KBM-7 (cell line): ENCODE results near the gene POLD3.
"Not testable (repeated sequence)": the region's sequence is repeated elsewhere in the genome, so short reads cannot be mapped to it uniquely, and the experiment has no call there.

Experiments used
- DNase-seq: peaks from one replicate; pipeline ENCODE4 v3.0.0-alpha.2; 2015
- in situ Hi-C: fragments of 300-500 bp; cut with MboI; formaldehyde crosslinking; loops from 2 replicates; pipeline ENCODE4 v1.14.3; 2020; ENCODE audit warnings: low sequenced_read_pairs, low pct_unique_long_range_greater_than_20kb, mixed read lengths

The POLD3 gene

DNA sequence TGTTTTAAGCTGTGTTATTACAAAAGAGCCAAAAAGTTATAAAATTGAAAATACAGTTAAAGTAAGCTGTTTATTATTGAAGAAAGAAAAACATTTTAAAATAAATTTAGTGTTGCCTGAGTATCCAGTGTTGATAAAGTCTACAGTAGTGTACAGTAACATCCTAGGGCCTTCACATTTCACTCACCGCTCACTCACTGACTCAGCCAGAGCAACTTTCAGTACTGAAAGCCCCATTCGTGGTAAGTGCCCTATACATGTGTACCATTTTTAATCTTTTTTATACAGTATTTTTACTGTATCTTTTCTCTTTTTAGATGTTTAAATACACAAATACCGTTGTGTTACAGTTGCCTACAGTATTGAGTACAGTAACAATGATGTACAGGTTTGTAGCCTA, 35.0 kb downstream of the POLD3 start:
- in situ Hi-C loops, result no loop called here
- DNase-seq, result no peak

GRCh38 chr11:74630043-74630442, 37.7 kb downstream of the POLD3 start:
- in situ Hi-C loops, result no loop called here
- no peak for DNase-seq

- in situ Hi-C loops, result no loop called here
- no peak for DNase-seq
These were observed 41.3 kb downstream of the POLD3 start for GRCh38 chr11:74633406-74634393.

GRCh38 chr11:74634537-74634936, 42.2 kb downstream of the POLD3 start:
- DNase-seq, result no peak
- in situ Hi-C loops, result no loop called here

DNA sequence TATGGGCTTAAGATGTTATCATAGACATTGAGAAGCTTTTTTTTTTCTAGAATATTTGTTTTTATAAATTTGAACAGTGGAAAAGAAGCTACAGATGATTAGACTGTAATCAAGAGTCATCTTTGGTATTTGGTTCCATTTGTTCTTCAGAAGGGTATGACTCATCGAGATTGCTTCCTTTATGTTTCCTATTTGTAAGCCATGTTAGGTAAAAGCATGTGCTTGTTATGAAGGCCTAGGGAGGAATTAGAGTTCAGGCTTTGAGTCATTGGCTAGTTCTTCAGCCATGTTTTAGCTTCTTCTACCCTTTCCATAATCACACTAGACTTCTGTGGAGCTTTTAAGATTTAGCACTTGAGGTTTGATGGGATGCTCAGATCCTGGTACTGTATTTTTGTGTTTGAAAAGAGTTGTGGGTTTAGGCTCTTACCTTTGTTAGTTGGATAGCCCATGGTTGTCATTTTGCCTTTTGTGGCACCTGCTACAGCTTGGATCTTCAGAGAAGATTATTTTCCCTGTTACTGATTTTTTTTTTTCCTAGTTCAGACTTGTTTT, 44.3 kb downstream of the POLD3 start:
- DNase-seq, result no peak
- in situ Hi-C loops, result no loop called here

DNA sequence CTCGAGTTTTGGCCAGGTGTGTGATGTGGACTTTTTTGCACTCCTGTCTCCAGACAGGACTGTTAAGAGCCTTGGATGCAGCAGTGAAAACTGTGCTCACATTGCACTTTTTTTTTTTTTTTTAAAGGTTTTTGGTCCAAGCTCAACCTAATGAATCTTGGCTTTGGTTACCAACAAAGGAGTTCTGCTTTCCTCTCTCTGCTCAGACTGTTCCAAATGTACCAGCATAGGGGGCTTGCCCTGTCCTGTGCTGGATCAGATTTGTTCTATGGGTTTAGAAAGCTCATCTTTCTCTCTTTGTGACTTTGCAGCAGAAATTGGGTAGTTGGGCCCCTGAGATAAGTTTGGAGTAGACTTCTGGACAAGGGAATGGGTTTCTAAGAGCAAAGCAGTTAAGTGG, 45.3 kb downstream of the POLD3 start:
- no peak for DNase-seq
- in situ Hi-C loops, result no loop called here

- in situ Hi-C loops, result no loop called here
- no peak for DNase-seq
These were observed 46.5 kb downstream of the POLD3 start for GRCh38 chr11:74638869-74639268.

DNA sequence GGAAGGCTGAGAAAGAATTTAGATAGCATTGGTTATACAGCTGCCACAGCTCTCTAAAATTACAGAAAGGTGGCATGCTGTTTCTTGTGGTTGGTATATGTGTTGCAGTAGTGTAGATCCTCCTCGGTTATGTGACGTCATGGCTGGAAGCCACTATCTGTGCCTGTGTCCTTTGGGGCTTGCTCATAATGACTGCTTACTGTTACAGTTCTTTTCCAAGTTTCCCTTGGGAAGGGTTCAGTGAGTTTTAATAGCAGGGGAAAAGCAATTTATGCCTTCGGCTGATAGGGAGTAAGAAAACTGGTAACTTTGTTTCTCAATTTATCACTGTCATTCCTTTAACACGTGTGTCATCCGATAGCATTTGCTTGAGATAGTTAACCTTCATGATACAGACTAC, 47.2 kb downstream of the POLD3 start:
- no peak for DNase-seq
- in situ Hi-C loops, result no loop called here

GRCh38 chr11:74641289-74641688, 48.9 kb downstream of the POLD3 start:
- DNase-seq, result peak; percentile 16

DNA sequence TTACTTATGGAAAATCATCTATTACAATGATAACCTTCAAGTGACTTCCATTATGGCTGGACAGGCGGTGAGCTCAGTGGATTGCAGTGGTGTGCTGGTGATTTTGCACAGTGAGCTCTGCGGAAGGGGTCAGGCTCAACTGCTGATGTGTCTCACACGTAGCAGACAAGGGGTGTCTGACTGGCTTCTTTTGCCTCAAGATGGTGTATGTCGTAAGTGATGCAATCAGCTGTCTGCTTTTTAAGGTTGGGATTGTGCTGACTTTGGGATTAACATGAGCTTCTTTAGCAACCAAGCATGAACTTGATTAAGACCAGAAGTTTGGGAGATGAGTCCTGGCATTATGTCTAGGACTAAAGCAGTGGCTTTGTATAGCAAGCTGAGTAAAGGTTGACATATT, 49.5 kb downstream of the POLD3 start:
- in situ Hi-C loops, result no loop called here
- DNase-seq, result no peak

More at GRCh38 chr11:74641289-74641688, 48.9 kb downstream of the POLD3 start:
- in situ Hi-C loops, result no loop called here

DNA sequence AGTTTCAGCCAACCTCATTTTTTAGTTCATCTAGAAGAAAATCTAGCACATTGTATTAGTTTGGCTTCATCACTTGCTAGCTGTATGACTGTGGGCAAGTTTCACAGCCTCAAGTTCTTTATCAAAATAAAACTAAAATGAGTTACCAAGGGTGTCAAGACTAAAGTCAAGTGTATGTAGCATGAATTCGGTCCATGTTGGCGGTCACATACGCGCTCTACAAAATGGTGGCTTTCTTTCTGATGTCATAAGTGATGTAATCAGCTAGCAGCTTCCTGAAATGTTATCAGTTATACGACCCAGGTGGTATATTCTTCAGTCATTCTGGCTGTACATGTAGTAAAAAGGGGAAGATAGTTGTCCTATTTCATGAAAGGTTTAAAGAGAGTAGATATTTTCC, 50.5 kb downstream of the POLD3 start:
- in situ Hi-C loops, result no loop called here
- DNase-seq, result no peak

- no peak for DNase-seq
- in situ Hi-C loops, result no loop called here
These were observed 51.7 kb downstream of the POLD3 start for GRCh38 chr11:74644081-74644480.

DNA sequence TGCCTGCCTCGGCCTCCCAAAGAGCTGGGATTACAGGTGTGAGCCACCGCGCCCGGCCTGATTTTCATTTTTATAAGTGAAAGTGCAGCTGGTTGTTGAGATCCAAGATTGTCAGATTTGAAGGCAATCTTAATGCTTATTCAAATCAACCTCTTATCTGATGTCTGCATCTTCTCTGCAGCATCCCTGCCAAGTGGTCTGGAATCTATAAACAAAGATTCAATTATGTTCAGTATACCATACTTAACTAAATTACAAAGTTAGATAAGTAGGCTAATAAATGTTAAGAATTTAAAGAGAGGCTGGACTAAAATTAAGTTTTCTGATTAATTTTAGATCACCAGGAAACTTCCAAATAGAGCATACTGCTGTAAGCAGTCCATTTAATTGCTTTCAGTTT, 53.8 kb downstream of the POLD3 start:
- no peak for DNase-seq

GRCh38 chr11:74646954-74647353, 54.6 kb downstream of the POLD3 start:
- no peak for DNase-seq
- in situ Hi-C loops, result no loop called here

More for the DNA sequence above, 53.8 kb downstream of the POLD3 start:
- in situ Hi-C loops, result no loop called here

DNA sequence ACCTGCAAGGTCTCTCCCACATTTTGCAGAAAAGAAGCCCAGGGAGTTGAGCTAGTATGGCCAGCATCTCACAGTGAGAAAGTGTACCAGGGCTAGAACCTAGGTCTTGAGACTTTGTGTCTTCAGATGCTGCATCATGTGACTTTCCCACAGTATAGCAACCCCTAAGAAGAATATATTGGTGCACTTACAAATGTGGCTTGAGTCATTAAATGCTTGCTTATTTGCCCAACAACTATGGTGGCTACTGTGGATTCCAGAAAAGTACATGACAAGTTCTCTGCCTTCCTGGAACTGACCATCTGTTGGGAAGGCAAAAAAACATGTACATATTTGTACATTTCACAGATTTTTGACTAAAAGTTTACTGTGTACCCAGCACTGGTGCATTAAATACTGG, 55.0 kb downstream of the POLD3 start:
- DNase-seq, result no peak
- in situ Hi-C loops, result no loop called here

- in situ Hi-C loops, result no loop called here
- no peak for DNase-seq
These were observed 55.4 kb downstream of the POLD3 start for GRCh38 chr11:74647831-74648230.

DNA sequence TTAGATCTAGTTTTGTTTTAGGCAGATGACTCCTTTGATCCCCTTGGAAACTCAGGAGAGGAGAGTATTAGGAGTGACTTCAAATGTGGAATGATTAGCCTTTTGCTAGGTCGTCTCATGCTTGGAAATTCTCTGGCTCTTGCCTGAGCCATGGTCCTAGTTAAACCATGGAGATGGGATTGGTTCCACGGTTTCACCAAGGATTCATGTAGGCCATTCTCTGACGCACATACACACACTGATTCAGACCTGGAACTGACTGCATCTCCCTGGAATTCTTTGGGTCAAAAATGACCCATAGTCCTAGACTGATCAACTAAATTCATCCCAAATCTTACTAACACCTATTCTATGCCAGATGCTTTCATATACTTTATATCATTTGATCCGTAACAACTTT, 56.5 kb downstream of the POLD3 start:
- in situ Hi-C loops, result no loop called here

GRCh38 chr11:74650498-74650897, 58.1 kb downstream of the POLD3 start:
- in situ Hi-C loops, result no loop called here
- no peak for DNase-seq

More for the DNA sequence above, 56.5 kb downstream of the POLD3 start:
- DNase-seq, result no peak

DNA sequence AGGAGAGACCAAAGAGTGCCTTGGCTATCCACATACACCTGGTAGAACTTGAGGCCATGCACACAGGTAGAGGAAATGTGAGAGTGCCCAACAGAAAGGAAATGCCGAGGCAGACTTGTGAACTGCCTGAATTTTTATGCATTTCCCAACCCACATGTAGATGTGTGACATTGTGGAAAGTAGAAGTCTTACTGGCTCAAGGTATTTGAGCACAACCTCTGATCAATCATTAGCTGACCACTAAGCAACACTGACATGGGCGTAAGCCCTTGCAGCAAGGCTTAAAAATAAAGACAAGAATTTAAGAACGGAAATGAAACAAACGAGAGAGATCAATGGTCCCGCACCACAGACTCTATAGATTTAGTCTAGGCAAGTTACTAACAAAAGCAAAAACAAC, 62.6 kb downstream of the POLD3 start:
- no peak for DNase-seq
- in situ Hi-C loops, result no loop called here

GRCh38 chr11:74659124-74659523, 66.7 kb downstream of the POLD3 start:
- in situ Hi-C loops, result not testable (repeated sequence)

More at GRCh38 chr11:74659124-74659523, 66.7 kb downstream of the POLD3 start:
- DNase-seq, result not testable (repeated sequence)
